K562 (cell line): Measurements from ENCODE around the gene NPHP3. TPM values are rescaled to one million over a fixed set of nuclear protein-coding genes. Genes with fewer than 3 reads are reported as not detected.

Source experiments
- ATAC-seq: fragments of 200-7000 bp; cut with Tn5 transposase; 3 replicates; pipeline ENCODE4 v1.9.1; 2020; ENCODE audit warnings: moderate library complexity
- BruUV-seq: library from RNA; stranded (reverse); fragments of 400-500 nt; replicated peaks from 2 replicates; lab custom pipeline; 2021; lab: Mats Ljungman, UMichigan
- CTCF ChIA-PET: fragments of 300-600 bp; formaldehyde crosslinking; extraction: SDS; loops from one replicate; lab custom pipeline; 2021; ENCODE audit warnings: low intra/inter-chr PET ratio; lab: Yijun Ruan, JAX
- POLR2A ChIA-PET: fragments of 300-600, 350-650 bp; sonication (Branson Sonifier 250); formaldehyde crosslinking; extraction: SDS; loops from one replicate; lab custom pipeline; 2021; ENCODE audit warnings: antibody characterized with exemption, inconsistent platforms; lab: Yijun Ruan, JAX
- DNase-seq, 4 experiments: peaks; one replicate each; pipeline versions ENCODE4 v3.0.0 to v3.0.0-alpha.2; 2011 to 2018; ENCODE audit warnings: low spot score in 3 of 4, mixed read lengths in 3 of 4; ENCODE audit errors: extremely low read depth in 1 of 4
- FAIRE-seq: peaks from 2 replicates; lab custom pipeline; 2011; peaks lifted over from hg19 to GRCh38; lab: Jason Lieb, UNC
- H2AFZ ChIP-seq: 2 replicates; pipeline ENCODE4 v1.6.0; 2011; ENCODE audit warnings: low read depth, low read length, control low read depth, inconsistent platforms
- H3K27ac ChIP-seq: fragments of 200-600 bp; 3 replicates; pipeline ENCODE4 v1.8.0; 2011; ENCODE audit warnings: low read depth, mild to moderate bottlenecking, control low read depth, inconsistent platforms, low read length, moderate library complexity, mixed read lengths; ENCODE audit errors: extremely low read depth
- H3K27me3 ChIP-seq, 2 experiments: fragments of 300-600 bp in 1 of 2; 2 replicates in 1 of 2; 3 replicates in 1 of 2; pipeline versions ENCODE4 v1.6.0 to v1.8.0; 2011; ENCODE audit warnings: inconsistent platforms in 2 of 2, low read length in 2 of 2, mild to moderate bottlenecking in 1 of 2, mixed read lengths in 1 of 2, moderate library complexity in 1 of 2; ENCODE audit not compliant: control insufficient read depth in 2 of 2, insufficient read depth in 2 of 2
- H3K36me3 ChIP-seq: fragments of 300-600 bp; 3 replicates; pipeline ENCODE4 v1.8.0; 2011; ENCODE audit warnings: mild to moderate bottlenecking, low read length, inconsistent platforms; ENCODE audit not compliant: control insufficient read depth, insufficient read depth
- H3K4me1 ChIP-seq, 2 experiments: fragments of 200-600 bp in 1 of 2; replicated peaks in 1 of 2; 2 replicates in 1 of 2; 3 replicates in 1 of 2; pipeline versions ENCODE4 v1.5.1 to v1.8.0; 2011; ENCODE audit warnings: inconsistent platforms in 2 of 2, low read length in 2 of 2, mild to moderate bottlenecking in 1 of 2, mixed read lengths in 1 of 2, moderate library complexity in 1 of 2; ENCODE audit not compliant: control insufficient read depth in 2 of 2, insufficient read depth in 2 of 2
- H3K4me2 ChIP-seq: 2 replicates; pipeline ENCODE4 v1.6.1; 2011; ENCODE audit warnings: low read length, control low read depth, inconsistent platforms, mixed read lengths; ENCODE audit not compliant: insufficient read depth
- H3K4me3 ChIP-seq: fragments of 200-600 bp; sonication (generic), shearing (Covaris generic); 2 replicates; pipeline ENCODE4 v1.5.1; 2016; ENCODE audit warnings: control low read depth, inconsistent platforms
- H3K79me2 ChIP-seq: fragments of 200-600 bp; 3 replicates; pipeline ENCODE4 v1.8.0; 2011; ENCODE audit warnings: low read length, inconsistent platforms; ENCODE audit not compliant: control insufficient read depth, insufficient read depth
- H3K9ac ChIP-seq, 2 experiments: 2 replicates each; pipeline versions ENCODE4 v1.6.0 to v1.6.1; 2011; ENCODE audit warnings: low read depth in 2 of 2, low read length in 2 of 2, control low read depth in 1 of 2, inconsistent platforms in 1 of 2, mild to moderate bottlenecking in 1 of 2, mixed read lengths in 1 of 2; ENCODE audit not compliant: insufficient read depth in 1 of 2
- H3K9me1 ChIP-seq: one replicate; pipeline ENCODE4 v1.6.0; 2011; ENCODE audit warnings: inconsistent platforms, mild to moderate bottlenecking, low read length, moderate library complexity; ENCODE audit not compliant: control insufficient read depth, insufficient read depth
- H3K9me3 ChIP-seq: replicated peaks from 2 replicates; pipeline ENCODE4 v1.5.1; 2011; ENCODE audit warnings: low read depth, low read length, inconsistent platforms; ENCODE audit not compliant: control insufficient read depth, insufficient read depth
- H4K20me1 ChIP-seq: replicated peaks from 2 replicates; pipeline ENCODE4 v1.6.1; 2011; ENCODE audit warnings: low read length, inconsistent platforms, mixed read lengths; ENCODE audit not compliant: control insufficient read depth, insufficient read depth
- CBX3 ChIP-seq, 2 experiments: IDR thresholded peaks; 1 replicate in 1 of 2; 2 replicates in 1 of 2; pipeline ENCODE4 v1.6.1; 2012; ENCODE audit warnings: inconsistent platforms in 2 of 2, low read length in 2 of 2, borderline replicate concordance in 1 of 2, control low read depth in 1 of 2
- NBN ChIP-seq: fragments of 450-650 bp; IDR thresholded peaks from 2 replicates; pipeline ENCODE4 v1.6.1; 2016; ENCODE audit warnings: low read depth, mild to moderate bottlenecking
- PHF20 ChIP-seq: fragments of 450-650 bp; IDR thresholded peaks from 2 replicates; pipeline ENCODE4 v1.6.1; 2018; ENCODE audit not compliant: partially characterized antibody
- ZNF217 ChIP-seq: sonication (generic); formaldehyde crosslinking; IDR thresholded peaks from 2 replicates; pipeline ENCODE4 v1.8.0; 2022; ENCODE audit warnings: mild to moderate bottlenecking, missing genetic modification reagents
- ZNF583 ChIP-seq: fragments of 250-450 bp; sonication (Bioruptor Pico); IDR thresholded peaks from 2 replicates; pipeline ENCODE4 v1.4.0; 2020
- ZNF707 ChIP-seq: fragments of 250-450 bp; sonication (Bioruptor Pico); conservative IDR thresholded peaks from 2 replicates; pipeline ENCODE4 v1.8.0; 2022; ENCODE audit warnings: inconsistent platforms, mild to moderate bottlenecking, moderate library complexity
- WGBS: fragments of 100-300 bp; shearing (Covaris generic); methylation state at CpG from one replicate; pipeline ENCODE4 v1.1.6; 2016; ENCODE audit warnings: low coverage, mixed read lengths; ENCODE audit not compliant: insufficient coverage; ENCODE audit errors: missing lambda C conversion rate; 5-methylcytosine and 5-hydroxymethylcytosine counted together
- in situ Hi-C: fragments of 300-500 bp; cut with MboI; formaldehyde crosslinking; loops from 4 replicates; pipeline ENCODE4 v1.15.0; 2018; ENCODE audit warnings: inconsistent platforms, mixed read lengths
- intact Hi-C: fragments of 100-400 bp; cut with micrococcal nuclease; formaldehyde crosslinking; loops from 2 replicates; pipeline ENCODE4 v1.14.2; 2022
- polyA plus RNA-seq, 8 experiments: library from polyadenylated mRNA; depleted of rRNA in 4 of 8; stranded (reverse) in 5 of 8; unstranded in 3 of 8; fragments of >200 nt; fragmentation: Nextera tagmentation in 2 of 8; fragmentation: Illumina TruSeq in 1 of 8; extraction: Ambion mirVana in 2 of 8; extraction: Trizol in 1 of 8; gene quantifications; 2 replicates each; pipeline versions ENCODE4 v1.2.1 to v1.2.3, GENCODE V29; 2011 to 2014; ENCODE audit warnings: inconsistent platforms in 1 of 8, missing spikeins in 1 of 8
- total RNA-seq, 7 experiments: library from RNA; depleted of rRNA in 6 of 7; stranded (reverse); fragments of >200 nt in 6 of 7; fragmentation: Illumina TruSeq in 2 of 7; extraction: Trizol in 2 of 7; gene quantifications; 2 replicates each; pipeline versions ENCODE4 v1.2.1 to v1.2.3, GENCODE V29; 2011 to 2021; ENCODE audit warnings: low replicate concordance in 1 of 7
- TF ChIP-seq, protein P1 (sequence below): fragments of 250-450 bp; sonication (Bioruptor Pico); IDR thresholded peaks from 2 replicates; pipeline ENCODE4 v1.5.0; 2021
- TF ChIP-seq, protein P2 (sequence below): fragments of 250-450 bp; sonication (Bioruptor Pico); IDR thresholded peaks from 2 replicates; pipeline ENCODE4 v1.4.0; 2020; ENCODE audit warnings: borderline replicate concordance

The NPHP3 gene
- total and polyA plus RNA-seq, 9 of the 15 experiments (the other 6 are each of a cell fraction or from before 2014, with no cell fraction given): 0.62 to 13.2 (median 5.8) TPM

DNA sequence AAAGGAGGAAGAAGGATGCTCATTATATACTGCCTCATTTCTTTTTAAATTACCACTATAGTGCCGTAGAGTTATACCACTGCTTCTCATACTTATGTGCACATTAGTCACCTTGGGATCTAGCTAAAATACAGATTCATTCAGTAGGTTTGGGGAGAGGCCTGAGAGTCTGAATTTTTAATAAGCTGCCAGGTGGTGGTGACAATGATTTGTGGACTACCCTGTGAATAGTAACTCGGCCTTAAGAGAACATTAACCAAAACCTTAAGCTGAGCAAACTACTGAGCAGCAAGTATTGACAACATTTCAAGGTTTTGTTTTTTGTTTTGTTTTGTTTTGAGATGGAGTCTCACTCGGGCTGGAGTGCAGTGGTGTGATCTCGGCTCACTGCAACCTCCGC is 42.3 kb downstream of the NPHP3 start:
- no peak for ATAC-seq
- Histone ChIP-seq H2AFZ (no peak overlapping the region), H3K4me2 (no peak overlapping the region), H3K4me3 (no peak overlapping the region), H4K20me1 (no peaks in the 10 kb centered on the region), H3K36me3 (peaks cover 43% of the 10 kb centered on the region; the same call in 1 of the 3 replicates), H3K9me3 (no peaks in the 10 kb centered on the region), H3K9me1 (no peaks in the 10 kb centered on the region), H3K79me2 (no peaks in the 10 kb centered on the region), H3K27ac (no peak overlapping the region), H3K27me3 (no peaks in the 10 kb centered on the region), H3K9ac (no peak overlapping the region), H3K4me1 (no peaks in the 10 kb centered on the region)
- no peak for FAIRE-seq
- no TSS peak for BruUV-seq
- TF ChIP-seq ZNF217 (CRISPR knock-in tag) (no peak), CBX3 (IDR thresholded peaks at IDR 0.05; ENCODE audit: borderline replicate concordance in 1 of 2, low read length in 2 of 2) (no peak), ZNF707 (CRISPR knock-in tag) (no peak), NBN (no peak), ZNF583 (CRISPR knock-in tag) (no peak), PHF20 (no peak)
- TF ChIP-seq, protein P1, sequence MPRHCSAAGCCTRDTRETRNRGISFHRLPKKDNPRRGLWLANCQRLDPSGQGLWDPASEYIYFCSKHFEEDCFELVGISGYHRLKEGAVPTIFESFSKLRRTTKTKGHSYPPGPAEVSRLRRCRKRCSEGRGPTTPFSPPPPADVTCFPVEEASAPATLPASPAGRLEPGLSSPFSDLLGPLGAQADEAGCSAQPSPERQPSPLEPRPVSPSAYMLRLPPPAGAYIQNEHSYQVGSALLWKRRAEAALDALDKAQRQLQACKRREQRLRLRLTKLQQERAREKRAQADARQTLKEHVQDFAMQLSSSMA: no peak
- TF ChIP-seq, protein P2, sequence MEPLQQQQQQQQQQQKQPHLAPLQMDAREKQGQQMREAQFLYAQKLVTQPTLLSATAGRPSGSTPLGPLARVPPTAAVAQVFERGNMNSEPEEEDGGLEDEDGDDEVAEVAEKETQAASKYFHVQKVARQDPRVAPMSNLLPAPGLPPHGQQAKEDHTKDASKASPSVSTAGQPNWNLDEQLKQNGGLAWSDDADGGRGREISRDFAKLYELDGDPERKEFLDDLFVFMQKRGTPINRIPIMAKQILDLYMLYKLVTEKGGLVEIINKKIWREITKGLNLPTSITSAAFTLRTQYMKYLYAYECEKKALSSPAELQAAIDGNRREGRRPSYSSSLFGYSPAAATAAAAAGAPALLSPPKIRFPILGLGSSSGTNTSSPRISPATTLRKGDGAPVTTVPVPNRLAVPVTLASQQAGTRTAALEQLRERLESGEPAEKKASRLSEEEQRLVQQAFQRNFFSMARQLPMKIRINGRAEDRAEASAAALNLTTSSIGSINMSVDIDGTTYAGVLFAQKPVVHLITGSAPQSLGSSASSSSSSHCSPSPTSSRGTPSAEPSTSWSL (CRISPR knock-in tag): no peak
- 74% methylated on average over 2 of the region's 5 CpGs for WGBS
- intact Hi-C loops: no loop called here
- no peak for DNase-seq
- in situ Hi-C loops: no loop called here
- ChIA-PET POLR2A (interaction anchor here (2.8 kb wide), 1 partner anchor 10 kb away, joined by 7 read pairs; no protein-coding TSS in a partner anchor), CTCF (no interaction called here)
